Astrocyte of the hippocampus (primary cell): ENCODE measurements around the gene NOPCHAP1.
A peak's percentile ranks its signal among the peaks of the same experiment; 100 is the strongest.
"Not testable (repeated sequence)": the region's sequence is repeated elsewhere in the genome, so short reads cannot be mapped to it uniquely, and the experiment has no call there.

Source experiments
- DNase-seq: peaks from one replicate; pipeline ENCODE4 v3.0.0; 2011; ENCODE audit warnings: low read depth, low spot score

The NOPCHAP1 gene

GRCh38 chr12:104986022-104986941, at the start of gene NOPCHAP1:
Gene NOPCHAP1 (plus strand): TSS chr12:104986316. CDS start chr12:104986353, 37 bp downstream.
- DNase-seq, result peak; percentile 95

GRCh38 chr12:104938371-104938770, 47.7 kb upstream of the NOPCHAP1 start:
- peak; percentile 13 for DNase-seq

- no peak for DNase-seq
These were observed 47.0 kb upstream of the NOPCHAP1 start for GRCh38 chr12:104939089-104939488.

- DNase-seq, result no peak
These were observed 44.7 kb upstream of the NOPCHAP1 start for GRCh38 chr12:104941454-104941853.

GRCh38 chr12:104942075-104942474, 44.0 kb upstream of the NOPCHAP1 start:
- DNase-seq, result no peak

- DNase-seq, result not testable (repeated sequence)
These were observed 42.7 kb upstream of the NOPCHAP1 start for GRCh38 chr12:104943401-104943800.

- DNase-seq, result no peak
These were observed 41.9 kb upstream of the NOPCHAP1 start for GRCh38 chr12:104944252-104944651.

- not testable (repeated sequence) for DNase-seq
These were observed 37.4 kb upstream of the NOPCHAP1 start for GRCh38 chr12:104948716-104949115.

- DNase-seq, result peak; percentile 30
These were observed 34.2 kb upstream of the NOPCHAP1 start for GRCh38 chr12:104951759-104952509.

- no peak for DNase-seq
These were observed 33.3 kb upstream of the NOPCHAP1 start for GRCh38 chr12:104952816-104953215.

GRCh38 chr12:104953323-104953722, 32.8 kb upstream of the NOPCHAP1 start:
- no peak for DNase-seq

GRCh38 chr12:104955703-104956102, 30.4 kb upstream of the NOPCHAP1 start:
- DNase-seq, result no peak

GRCh38 chr12:104956870-104957718, 29.0 kb upstream of the NOPCHAP1 start:
- DNase-seq, result peak; percentile 4

- DNase-seq, result no peak
These were observed 28.5 kb upstream of the NOPCHAP1 start for GRCh38 chr12:104957719-104958000.

GRCh38 chr12:104958001-104958804, 27.9 kb upstream of the NOPCHAP1 start, which contains the start of gene SLC41A2:
Gene SLC41A2 (minus strand): TSS chr12:104958290. CDS start chr12:104928527, 29,763 bp downstream.
- DNase-seq, result peak; percentile 91

GRCh38 chr12:104958805-104959334, 27.2 kb upstream of the NOPCHAP1 start:
- peak; percentile 20 for DNase-seq

- DNase-seq, result peak; percentile 23
These were observed 26.7 kb upstream of the NOPCHAP1 start for GRCh38 chr12:104959335-104959841.

- no peak for DNase-seq
These were observed 25.7 kb upstream of the NOPCHAP1 start for GRCh38 chr12:104960464-104960863.

- no peak for DNase-seq
These were observed 22.4 kb upstream of the NOPCHAP1 start for GRCh38 chr12:104963757-104964156.

GRCh38 chr12:104964167-104964855, 21.8 kb upstream of the NOPCHAP1 start:
- peak; percentile 41 for DNase-seq
